ENCODE measurements around the gene FRMD5. TPM values are rescaled to one million over a fixed set of nuclear protein-coding genes. Genes with fewer than 3 reads are reported as not detected.

Gene FRMD5
- polyA plus RNA-seq, 3 donors = not detected

DNA sequence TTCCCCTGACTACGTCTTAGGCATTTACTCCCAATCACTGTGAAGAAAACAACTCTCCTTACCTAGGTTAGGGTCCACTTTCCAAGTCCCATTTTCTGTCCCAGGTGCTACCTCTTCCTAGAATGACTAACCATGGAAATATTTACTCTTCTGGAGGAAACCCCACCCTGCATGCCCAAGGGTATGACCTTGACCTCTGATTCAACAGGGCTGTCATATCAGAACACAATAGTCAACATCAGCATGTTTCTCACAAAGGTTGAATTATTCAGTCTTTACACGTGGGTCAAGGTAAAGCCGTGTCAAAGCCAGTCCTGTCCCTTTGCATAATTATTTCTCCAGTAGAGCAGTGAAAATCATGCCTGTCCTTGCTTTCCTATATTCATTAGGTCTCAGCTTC lies 4.3 kb upstream of the FRMD5 start:
- Mint-ChIP-seq H3K4me3 (no peak overlapping the region), H3K27ac (no peak overlapping the region), H3K36me3 (peaks cover 3 to 6% of the 10 kb centered on the region in 2 donors), H3K4me1 (peaks cover 10% of the 10 kb centered on the region), H3K27me3 (ENCODE audit: low read depth in 3 of 3) (peaks cover 38 to 64% (median 61%) of the 10 kb centered on the region in 3 donors), H3K9me3 (peaks cover 0 to 9% (median 2%) of the 10 kb centered on the region in 7 donors)
- Histone ChIP-seq H3K9ac (ENCODE audit: insufficient read depth, low read length, poor library complexity, severe bottlenecking) (no peak overlapping the region), H3K27me3 (ENCODE audit: control insufficient read depth in 2 of 2, insufficient read depth in 2 of 2, low read length in 2 of 2) (peaks cover 28 to 55% of the 10 kb centered on the region in 2 donors), H4K20me1 (ENCODE audit: insufficient read depth, low read length) (no peaks in the 10 kb centered on the region), H3K27ac (ENCODE audit: low read depth in 1 of 2, low read length in 2 of 2) (no peak overlapping the region), H3K79me2 (ENCODE audit: insufficient read depth, low read length) (no peaks in the 10 kb centered on the region), H3K4me1 (ENCODE audit: control insufficient read depth in 1 of 2, insufficient read depth in 2 of 2, low read length in 2 of 2) (peaks cover 7 to 11% of the 10 kb centered on the region in 2 donors), H3K4me2 (replicated peaks; ENCODE audit: extremely low read depth, low read length, poor library complexity, severe bottlenecking) (no peak overlapping the region), H3K9me3 (replicated peaks in 1 of 2; ENCODE audit: control insufficient read depth in 1 of 2, insufficient read depth in 1 of 2, low read length in 2 of 2) (peaks cover 2 to 6% of the 10 kb centered on the region in 2 donors), H3K4me3 (replicated peaks in 1 of 3; ENCODE audit: low read depth in 2 of 3, low read length in 3 of 3) (no peak overlapping the region), H3K36me3 (replicated peaks in 1 of 2; ENCODE audit: control insufficient read depth in 1 of 2, insufficient read depth in 2 of 2, low read length in 2 of 2) (no peaks in the 10 kb centered on the region), H2AFZ (ENCODE audit: insufficient read depth, low read depth, low read length, poor library complexity, severe bottlenecking) (no peak overlapping the region)
- 92% methylated on average over 2 of the region's 3 CpGs for WGBS (ENCODE audit: insufficient coverage)
- TF ChIP-seq, protein P1, sequence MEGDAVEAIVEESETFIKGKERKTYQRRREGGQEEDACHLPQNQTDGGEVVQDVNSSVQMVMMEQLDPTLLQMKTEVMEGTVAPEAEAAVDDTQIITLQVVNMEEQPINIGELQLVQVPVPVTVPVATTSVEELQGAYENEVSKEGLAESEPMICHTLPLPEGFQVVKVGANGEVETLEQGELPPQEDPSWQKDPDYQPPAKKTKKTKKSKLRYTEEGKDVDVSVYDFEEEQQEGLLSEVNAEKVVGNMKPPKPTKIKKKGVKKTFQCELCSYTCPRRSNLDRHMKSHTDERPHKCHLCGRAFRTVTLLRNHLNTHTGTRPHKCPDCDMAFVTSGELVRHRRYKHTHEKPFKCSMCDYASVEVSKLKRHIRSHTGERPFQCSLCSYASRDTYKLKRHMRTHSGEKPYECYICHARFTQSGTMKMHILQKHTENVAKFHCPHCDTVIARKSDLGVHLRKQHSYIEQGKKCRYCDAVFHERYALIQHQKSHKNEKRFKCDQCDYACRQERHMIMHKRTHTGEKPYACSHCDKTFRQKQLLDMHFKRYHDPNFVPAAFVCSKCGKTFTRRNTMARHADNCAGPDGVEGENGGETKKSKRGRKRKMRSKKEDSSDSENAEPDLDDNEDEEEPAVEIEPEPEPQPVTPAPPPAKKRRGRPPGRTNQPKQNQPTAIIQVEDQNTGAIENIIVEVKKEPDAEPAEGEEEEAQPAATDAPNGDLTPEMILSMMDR (IDR thresholded peaks at IDR 0.05) = no peak
- DNase-seq = no peak
- intact Hi-C loops (cut with micrococcal nuclease) = no loop called here

DNA sequence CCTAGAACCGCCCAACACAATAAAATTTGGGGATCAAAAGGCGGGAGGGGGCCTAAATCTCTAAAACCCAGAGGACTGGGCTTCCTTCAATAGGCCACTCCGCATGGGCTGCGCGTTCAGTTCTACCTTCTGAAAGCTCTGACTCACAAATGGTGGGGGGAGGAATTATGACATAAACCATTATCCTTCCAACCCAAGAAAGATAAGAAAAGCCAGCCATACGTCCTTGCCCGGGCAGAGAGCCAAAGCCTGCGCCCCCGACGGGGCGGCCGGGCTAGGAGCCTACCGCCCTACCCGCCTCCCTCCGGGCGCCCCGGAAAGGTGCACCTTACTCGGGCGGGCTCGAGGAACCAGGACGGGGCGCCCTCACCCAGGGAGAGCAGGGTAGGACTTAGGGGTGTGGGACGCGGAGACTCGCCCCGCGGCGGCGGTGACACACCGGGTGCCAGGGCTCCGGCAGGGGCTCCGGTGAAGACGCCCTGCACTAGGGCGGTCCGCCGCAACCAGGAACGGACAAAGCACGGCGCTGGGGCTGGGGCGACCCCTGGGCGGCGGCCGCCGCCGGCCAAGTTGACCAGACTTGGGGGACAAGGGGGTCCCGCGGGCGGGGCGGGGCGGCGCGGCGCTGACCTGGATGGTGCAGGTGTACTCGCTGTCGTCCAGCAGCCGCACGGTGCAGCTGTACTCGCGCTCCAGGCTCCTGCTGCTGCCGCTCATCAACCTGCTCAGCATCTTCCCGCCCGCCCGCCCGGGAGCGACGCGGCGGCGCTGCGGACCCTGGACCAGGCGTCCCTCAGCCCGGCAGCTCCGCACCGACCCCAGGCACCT lies 534 bp downstream of the FRMD5 start:
- Mint-ChIP-seq H3K9me3 (peaks cover 0 to 15% (median 4%) of the 10 kb centered on the region in 7 donors), H3K27me3 (ENCODE audit: low read depth in 3 of 3) (peaks cover 66 to 80% (median 74%) of the 10 kb centered on the region in 3 donors), H3K4me1 (peaks cover 21% of the 10 kb centered on the region), H3K4me3 (peak overlapping the region; percentile 78 to 96), H3K36me3 (peaks cover 3 to 6% of the 10 kb centered on the region in 2 donors), H3K27ac (no peak overlapping the region)
- intact Hi-C loops (cut with micrococcal nuclease) = no loop called here
- TF ChIP-seq, protein P1 (IDR thresholded peaks at IDR 0.05) = no peak
- Histone ChIP-seq H4K20me1 (ENCODE audit: insufficient read depth, low read length) (no peaks in the 10 kb centered on the region), H3K9ac (ENCODE audit: insufficient read depth, low read length, poor library complexity, severe bottlenecking) (no peak overlapping the region), H3K27me3 (ENCODE audit: control insufficient read depth in 2 of 2, insufficient read depth in 2 of 2, low read length in 2 of 2) (peaks cover 63 to 91% of the 10 kb centered on the region in 2 donors), H3K27ac (ENCODE audit: low read depth in 1 of 2, low read length in 2 of 2) (no peak overlapping the region), H3K79me2 (ENCODE audit: insufficient read depth, low read length) (no peaks in the 10 kb centered on the region), H3K9me3 (replicated peaks in 1 of 2; ENCODE audit: control insufficient read depth in 1 of 2, insufficient read depth in 1 of 2, low read length in 2 of 2) (peaks cover 8 to 12% of the 10 kb centered on the region in 2 donors), H3K4me2 (replicated peaks; ENCODE audit: extremely low read depth, low read length, poor library complexity, severe bottlenecking) (peak overlapping the region; percentile 78), H3K4me1 (ENCODE audit: control insufficient read depth in 1 of 2, insufficient read depth in 2 of 2, low read length in 2 of 2) (peaks cover 12 to 17% of the 10 kb centered on the region in 2 donors), H3K36me3 (replicated peaks in 1 of 2; ENCODE audit: control insufficient read depth in 1 of 2, insufficient read depth in 2 of 2, low read length in 2 of 2) (no peaks in the 10 kb centered on the region), H2AFZ (ENCODE audit: insufficient read depth, low read depth, low read length, poor library complexity, severe bottlenecking) (peak overlapping the region; percentile 78), H3K4me3 (replicated peaks in 1 of 3; ENCODE audit: low read depth in 2 of 3, low read length in 3 of 3) (peak overlapping the region; percentile 10 to 73 (median 28))
- WGBS (ENCODE audit: insufficient coverage) = 2% methylated on average over 61 of the region's 74 CpGs
- peak in 1 of 3 donors; percentile 7 for DNase-seq
